NCI-H69 (cell line): ENCODE data around the gene SIRT6.
"Not testable (repeated sequence)": the region's sequence is repeated elsewhere in the genome, so short reads cannot be mapped to it uniquely, and the experiment has no call there.

Experiments
- DNase-seq: peaks from one replicate; lab custom pipeline; 2025; lab: John Stamatoyannopoulos, UW

Gene SIRT6

GRCh38 chr19:4182084-4182810, at the start of gene SIRT6, which contains the start of gene ANKRD24:
SIRT6 (minus strand) TSS chr19:4182563; CDS start chr19:4182539, 24 bp downstream.
ANKRD24 (plus strand) TSS chr19:4182689; CDS start chr19:4186426, 3,737 bp downstream.
- peak; percentile 99 for DNase-seq

GRCh38 chr19:4232139-4232538, 49.8 kb upstream of the SIRT6 start:
- not testable (repeated sequence) for DNase-seq

- DNase-seq: not testable (repeated sequence)
These were observed 49.2 kb upstream of the SIRT6 start for GRCh38 chr19:4231521-4231920.

- not testable (repeated sequence) for DNase-seq
These were observed 47.9 kb upstream of the SIRT6 start for GRCh38 chr19:4230237-4230636.

GRCh38 chr19:4229179-4229931, 47.0 kb upstream of the SIRT6 start, which contains the start of gene EBI3:
EBI3 (plus strand) TSS chr19:4229523; CDS start chr19:4229551, 28 bp downstream.
- peak; percentile 33 for DNase-seq

GRCh38 chr19:4228765-4229178, 46.4 kb upstream of the SIRT6 start:
- no peak for DNase-seq

GRCh38 chr19:4227771-4228170, 45.4 kb upstream of the SIRT6 start:
- no peak for DNase-seq

- no peak for DNase-seq
These were observed 43.5 kb upstream of the SIRT6 start for GRCh38 chr19:4225885-4226284.

GRCh38 chr19:4224470-4224869, 42.1 kb upstream of the SIRT6 start:
- DNase-seq: no peak

- DNase-seq: no peak
These were observed 37.8 kb upstream of the SIRT6 start for GRCh38 chr19:4220188-4220587.

- not testable (repeated sequence) for DNase-seq
These were observed 36.2 kb upstream of the SIRT6 start for GRCh38 chr19:4218523-4218922.

- no peak for DNase-seq
These were observed 35.3 kb upstream of the SIRT6 start for GRCh38 chr19:4217429-4218264.

- no peak for DNase-seq
These were observed 34.5 kb upstream of the SIRT6 start for GRCh38 chr19:4216846-4217245.

- DNase-seq: peak; percentile 14
These were observed 33.4 kb upstream of the SIRT6 start for GRCh38 chr19:4215807-4216206.

- no peak for DNase-seq
These were observed 30.8 kb upstream of the SIRT6 start for GRCh38 chr19:4213116-4213515.

GRCh38 chr19:4210166-4210731, 27.9 kb upstream of the SIRT6 start:
- no peak for DNase-seq

GRCh38 chr19:4208385-4209094, 26.2 kb upstream of the SIRT6 start:
- DNase-seq: peak; percentile 77

GRCh38 chr19:4206818-4207484, 24.6 kb upstream of the SIRT6 start:
- peak; percentile 61 for DNase-seq

GRCh38 chr19:4201798-4202197, 19.4 kb upstream of the SIRT6 start:
- no peak for DNase-seq

- no peak for DNase-seq
These were observed 18.7 kb upstream of the SIRT6 start for GRCh38 chr19:4200940-4201542.
